ENCODE data around the gene LRRC8B. TPM values are rescaled to one million over a fixed set of nuclear protein-coding genes. Genes with fewer than 3 reads are reported as not detected.
A peak's percentile ranks its signal among the peaks of the same experiment; 100 is the strongest.

The LRRC8B gene
- total RNA-seq, 2 experiments from 2014 or later = 4.4 to 9.9 TPM

DNA sequence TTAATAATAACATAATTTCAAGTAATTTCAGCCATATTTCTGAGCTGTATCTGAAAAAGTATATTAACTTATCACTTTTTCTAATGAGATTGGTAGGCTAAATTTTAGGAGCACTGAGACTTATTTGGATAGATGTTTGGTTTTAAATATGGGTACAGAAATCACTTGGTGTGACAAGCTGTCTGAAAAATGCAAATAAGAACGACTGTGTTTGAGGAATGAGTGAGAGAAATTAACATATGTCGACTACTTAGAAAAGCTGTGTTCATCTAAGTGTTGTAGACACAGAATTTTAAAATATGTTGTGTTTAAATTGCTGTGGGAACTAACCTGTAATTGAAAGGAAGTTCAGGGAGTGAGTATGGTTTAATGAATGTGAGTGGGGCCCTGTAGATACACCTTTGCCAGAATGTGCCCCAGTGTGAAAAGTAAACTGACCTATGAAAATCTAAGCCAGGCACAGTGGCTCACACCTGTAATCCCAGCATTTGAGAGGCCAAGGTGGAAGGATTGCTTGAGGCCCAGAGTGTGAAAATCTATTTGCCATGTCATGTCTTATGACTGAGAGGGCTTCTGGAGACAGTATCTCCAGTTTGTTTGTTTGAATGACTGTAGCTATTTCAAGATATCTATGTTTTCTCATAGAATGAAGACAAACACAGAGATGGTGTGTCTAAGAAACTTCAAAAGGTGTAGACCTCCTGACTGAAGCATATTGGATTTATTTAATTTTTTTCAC, 54.5 kb downstream of the LRRC8B start:
- Histone ChIP-seq H3K9me3 (ENCODE audit: low read length) (no peaks in the 10 kb centered on the region), H3K27ac (ENCODE audit: low read depth, low read length, poor library complexity, severe bottlenecking) (no peak overlapping the region), H3K79me2 (ENCODE audit: insufficient read depth, low read depth, low read length) (no peaks in the 10 kb centered on the region), H3K4me1 (ENCODE audit: insufficient read depth, low read length, poor library complexity, severe bottlenecking) (peaks cover 6% of the 10 kb centered on the region), H3K9me2 (ENCODE audit: insufficient read depth, low read length) (no peaks in the 10 kb centered on the region), H3K4me2 (ENCODE audit: low read length) (0 out of 2 replicates have a peak overlapping the region, but pooled peaks have one; percentile 5), H3K4me3 (ENCODE audit: low read depth, low read length, poor library complexity, severe bottlenecking) (no peak overlapping the region), H3K36me3 (ENCODE audit: insufficient read depth, low read length) (peaks cover 13% of the 10 kb centered on the region), H2AFZ (ENCODE audit: low read length) (no peak overlapping the region), H4K20me1 (ENCODE audit: insufficient read depth, low read length) (no peaks in the 10 kb centered on the region)
- BruUV-seq (replicated peaks) = no TSS peak
- no peak for TF ChIP-seq EZH2phosphoT487 (IDR thresholded peaks at IDR 0.05; ENCODE audit: borderline replicate concordance, low read depth, low read length)
- TF ChIP-seq, protein P1, sequence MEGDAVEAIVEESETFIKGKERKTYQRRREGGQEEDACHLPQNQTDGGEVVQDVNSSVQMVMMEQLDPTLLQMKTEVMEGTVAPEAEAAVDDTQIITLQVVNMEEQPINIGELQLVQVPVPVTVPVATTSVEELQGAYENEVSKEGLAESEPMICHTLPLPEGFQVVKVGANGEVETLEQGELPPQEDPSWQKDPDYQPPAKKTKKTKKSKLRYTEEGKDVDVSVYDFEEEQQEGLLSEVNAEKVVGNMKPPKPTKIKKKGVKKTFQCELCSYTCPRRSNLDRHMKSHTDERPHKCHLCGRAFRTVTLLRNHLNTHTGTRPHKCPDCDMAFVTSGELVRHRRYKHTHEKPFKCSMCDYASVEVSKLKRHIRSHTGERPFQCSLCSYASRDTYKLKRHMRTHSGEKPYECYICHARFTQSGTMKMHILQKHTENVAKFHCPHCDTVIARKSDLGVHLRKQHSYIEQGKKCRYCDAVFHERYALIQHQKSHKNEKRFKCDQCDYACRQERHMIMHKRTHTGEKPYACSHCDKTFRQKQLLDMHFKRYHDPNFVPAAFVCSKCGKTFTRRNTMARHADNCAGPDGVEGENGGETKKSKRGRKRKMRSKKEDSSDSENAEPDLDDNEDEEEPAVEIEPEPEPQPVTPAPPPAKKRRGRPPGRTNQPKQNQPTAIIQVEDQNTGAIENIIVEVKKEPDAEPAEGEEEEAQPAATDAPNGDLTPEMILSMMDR (conservative IDR thresholded peaks at IDR 0.05; ENCODE audit: low read length) = no peak
- intact Hi-C loops (cut with micrococcal nuclease; ENCODE audit: unreplicated experiment) = no loop called here
- POLR2A ChIA-PET = interaction anchor here (0.6 to 1.5 kb wide), 8 partner anchors 12 to 255 kb away, joined by 3 to 5 read pairs (median 4); no protein-coding TSS in a partner anchor
- DNase-seq (ENCODE audit: low spot score) = no peak
- CTCF ChIA-PET (ENCODE audit: unreplicated experiment) = no interaction called here

DNA sequence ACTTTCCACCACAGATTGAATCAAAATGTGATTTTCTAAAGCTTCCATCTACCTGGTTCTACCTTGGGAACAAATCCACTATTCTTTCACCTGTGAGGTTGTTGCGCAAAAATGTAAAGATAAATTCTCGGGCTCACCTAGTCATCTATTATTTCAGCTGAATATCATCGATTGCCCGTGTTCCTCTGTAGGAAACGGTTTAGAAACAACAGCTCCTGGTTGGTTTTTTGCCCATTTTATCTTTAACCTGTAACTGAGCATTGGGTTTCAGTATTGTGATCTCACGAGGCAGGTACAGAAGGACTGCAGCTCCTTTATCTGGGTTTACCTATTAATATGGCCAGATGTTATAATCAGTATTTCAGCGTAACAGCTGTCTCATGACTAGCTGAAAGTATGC, 55.4 kb downstream of the LRRC8B start:
- peaks cover 22% of the 10 kb centered on the region for H3K36me3 ChIP-seq (ENCODE audit: insufficient read depth, low read length)
- no peaks in the 10 kb centered on the region for H3K9me2 ChIP-seq (ENCODE audit: insufficient read depth, low read length)
- TF ChIP-seq, protein P1 (conservative IDR thresholded peaks at IDR 0.05; ENCODE audit: low read length) = no peak
- TF ChIP-seq EZH2phosphoT487 (IDR thresholded peaks at IDR 0.05; ENCODE audit: borderline replicate concordance, low read depth, low read length) = no peak
- peaks cover 6% of the 10 kb centered on the region for H3K4me1 ChIP-seq (ENCODE audit: insufficient read depth, low read length, poor library complexity, severe bottlenecking)
- no peaks in the 10 kb centered on the region for H3K9me3 ChIP-seq (ENCODE audit: low read length)
- no peak overlapping the region for H3K27ac ChIP-seq (ENCODE audit: low read depth, low read length, poor library complexity, severe bottlenecking)
- no peaks in the 10 kb centered on the region for H3K79me2 ChIP-seq (ENCODE audit: insufficient read depth, low read depth, low read length)
- CTCF ChIA-PET (ENCODE audit: unreplicated experiment) = no interaction called here
- DNase-seq (ENCODE audit: low spot score) = no peak
- no peak overlapping the region for H3K4me2 ChIP-seq (ENCODE audit: low read length)
- no peak overlapping the region for H2AFZ ChIP-seq (ENCODE audit: low read length)
- H4K20me1 ChIP-seq (ENCODE audit: insufficient read depth, low read length) = no peaks in the 10 kb centered on the region
- intact Hi-C loops (cut with micrococcal nuclease; ENCODE audit: unreplicated experiment) = no loop called here
- BruUV-seq (replicated peaks) = no TSS peak
- POLR2A ChIA-PET = interaction anchor here (0.6 to 2.1 kb wide), 5 partner anchors 10 to 96 kb away, joined by 3 to 11 read pairs (median 3); no protein-coding TSS in a partner anchor
- H3K4me3 ChIP-seq (ENCODE audit: low read depth, low read length, poor library complexity, severe bottlenecking) = no peak overlapping the region

DNA sequence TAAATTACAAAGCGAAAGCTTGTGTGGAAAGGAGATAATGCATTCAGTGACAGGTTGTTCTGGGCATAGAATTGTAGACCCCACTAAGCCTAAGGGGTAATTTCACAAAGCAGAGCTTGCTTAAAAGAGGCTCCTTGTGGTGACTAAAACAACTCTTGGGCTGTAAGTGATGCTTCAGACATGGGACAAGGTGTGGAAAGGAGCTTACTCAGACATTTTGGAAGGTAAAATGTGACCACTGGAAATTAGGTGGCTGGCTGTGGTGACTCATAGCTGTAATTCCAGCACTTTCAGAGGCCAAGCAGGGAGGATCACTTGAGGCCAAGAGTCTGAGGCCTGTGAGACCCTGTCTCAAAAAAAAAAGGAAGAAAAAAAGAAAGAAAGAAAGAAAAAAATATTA, 57.2 kb downstream of the LRRC8B start:
- peaks cover 30% of the 10 kb centered on the region for H3K36me3 ChIP-seq (ENCODE audit: insufficient read depth, low read length)
- H3K4me2 ChIP-seq (ENCODE audit: low read length) = no peak overlapping the region
- BruUV-seq (replicated peaks) = no TSS peak
- intact Hi-C loops (cut with micrococcal nuclease; ENCODE audit: unreplicated experiment) = no loop called here
- H2AFZ ChIP-seq (ENCODE audit: low read length) = no peak overlapping the region
- peaks cover 6% of the 10 kb centered on the region for H3K4me1 ChIP-seq (ENCODE audit: insufficient read depth, low read length, poor library complexity, severe bottlenecking)
- ChIA-PET CTCF (ENCODE audit: unreplicated experiment) (no interaction called here), POLR2A (interaction anchor here (0.6 to 2.1 kb wide), 6 partner anchors 8 to 161 kb away, joined by 3 to 11 read pairs (median 4); no protein-coding TSS in a partner anchor)
- H4K20me1 ChIP-seq (ENCODE audit: insufficient read depth, low read length) = no peaks in the 10 kb centered on the region
- TF ChIP-seq, protein P1 (conservative IDR thresholded peaks at IDR 0.05; ENCODE audit: low read length) = no peak
- no peak for TF ChIP-seq EZH2phosphoT487 (IDR thresholded peaks at IDR 0.05; ENCODE audit: borderline replicate concordance, low read depth, low read length)
- no peaks in the 10 kb centered on the region for H3K9me2 ChIP-seq (ENCODE audit: insufficient read depth, low read length)
- H3K27ac ChIP-seq (ENCODE audit: low read depth, low read length, poor library complexity, severe bottlenecking) = no peak overlapping the region
- no peak for DNase-seq (ENCODE audit: low spot score)
- H3K9me3 ChIP-seq (ENCODE audit: low read length) = no peaks in the 10 kb centered on the region
- H3K79me2 ChIP-seq (ENCODE audit: insufficient read depth, low read depth, low read length) = no peaks in the 10 kb centered on the region
- H3K4me3 ChIP-seq (ENCODE audit: low read depth, low read length, poor library complexity, severe bottlenecking) = no peak overlapping the region

All from OCI-LY7 (cell line).